Neural crest cell (in vitro differentiated cells): ENCODE results near the gene IGF2BP2. TPM values are rescaled to one million over a fixed set of nuclear protein-coding genes. Genes with fewer than 3 reads are reported as not detected.
"Not testable (repeated sequence)": the region's sequence is repeated elsewhere in the genome, so short reads cannot be mapped to it uniquely, and the experiment has no call there.

Experiments
- DNase-seq: peaks from one replicate; pipeline ENCODE4 v3.0.0; 2021; ENCODE audit warnings: low read depth, mixed read lengths, low spot score
- H3K27ac Mint-ChIP-seq: one replicate; pipeline ENCODE4 v1.8.0; 2021; ENCODE audit warnings: mild to moderate bottlenecking, mixed read lengths; ENCODE audit not compliant: unreplicated experiment
- H3K27me3 Mint-ChIP-seq: 2 replicates; pipeline ENCODE4 v1.8.0; 2021; ENCODE audit warnings: low read depth, mild to moderate bottlenecking, mixed read lengths
- H3K36me3 Mint-ChIP-seq: 2 replicates; pipeline ENCODE4 v1.8.0; 2021; ENCODE audit warnings: low read depth, mild to moderate bottlenecking, mixed read lengths
- H3K4me1 Mint-ChIP-seq: 2 replicates; pipeline ENCODE4 v1.8.0; 2021; ENCODE audit warnings: mixed read lengths
- H3K4me3 Mint-ChIP-seq: one replicate; pipeline ENCODE4 v1.8.0; 2021; ENCODE audit warnings: mild to moderate bottlenecking, mixed read lengths
- H3K9me3 Mint-ChIP-seq: 2 replicates; pipeline ENCODE4 v1.8.0; 2021; ENCODE audit warnings: mixed read lengths
- CTCF ChIP-seq: fragments of 200-600 bp; sonication (generic); conservative IDR thresholded peaks from 2 replicates; pipeline ENCODE4 v1.5.0; 2021; ENCODE audit warnings: antibody characterized with exemption, mild to moderate bottlenecking
- total RNA-seq: library from RNA; stranded (reverse); gene quantifications from 2 replicates; pipeline ENCODE4 v1.2.1, GENCODE V29; 2021

Gene IGF2BP2
- total RNA-seq, 1 donor from 2014 or later = 141 TPM

- H3K27ac Mint-ChIP-seq = no peak overlapping the region
- H3K4me3 Mint-ChIP-seq = no peak overlapping the region
- peaks cover 7% of the 10 kb centered on the region for H3K36me3 Mint-ChIP-seq
- TF ChIP-seq CTCF = no peak
- H3K4me1 Mint-ChIP-seq = no peaks in the 10 kb centered on the region
- peaks cover 3% of the 10 kb centered on the region for H3K9me3 Mint-ChIP-seq
- DNase-seq = no peak
- no peaks in the 10 kb centered on the region for H3K27me3 Mint-ChIP-seq
These were observed 32.4 kb upstream of the IGF2BP2 start for GRCh38 chr3:185857208-185857607.

- Mint-ChIP-seq H3K27me3 (no peaks in the 10 kb centered on the region), H3K27ac (no peak overlapping the region), H3K4me1 (no peaks in the 10 kb centered on the region), H3K36me3 (peaks cover 7% of the 10 kb centered on the region), H3K4me3 (no peak overlapping the region), H3K9me3 (peaks cover 3% of the 10 kb centered on the region)
- TF ChIP-seq CTCF = no peak
- no peak for DNase-seq
These were observed 31.8 kb upstream of the IGF2BP2 start for GRCh38 chr3:185856652-185857051.

GRCh38 chr3:185853771-185854170 is 28.9 kb upstream of the IGF2BP2 start:
- not testable (repeated sequence) for H3K9me3 Mint-ChIP-seq, H3K4me3 Mint-ChIP-seq, H3K36me3 Mint-ChIP-seq, H3K27me3 Mint-ChIP-seq, H3K27ac Mint-ChIP-seq, DNase-seq, H3K4me1 Mint-ChIP-seq

- H3K27ac Mint-ChIP-seq = no peak overlapping the region
- peaks cover 13% of the 10 kb centered on the region for H3K4me1 Mint-ChIP-seq
- peaks cover 7% of the 10 kb centered on the region for H3K36me3 Mint-ChIP-seq
- H3K27me3 Mint-ChIP-seq = no peaks in the 10 kb centered on the region
- DNase-seq = no peak
- no peak overlapping the region for H3K4me3 Mint-ChIP-seq
- no peak for TF ChIP-seq CTCF
- H3K9me3 Mint-ChIP-seq = peaks cover 3% of the 10 kb centered on the region
These were observed 27.8 kb upstream of the IGF2BP2 start for GRCh38 chr3:185852635-185853034.

- H3K27me3 Mint-ChIP-seq = no peaks in the 10 kb centered on the region
- peaks cover 17% of the 10 kb centered on the region for H3K4me1 Mint-ChIP-seq
- peaks cover 6% of the 10 kb centered on the region for H3K36me3 Mint-ChIP-seq
- no peak overlapping the region for H3K27ac Mint-ChIP-seq
- no peak for TF ChIP-seq CTCF
- no peak for DNase-seq
- peaks cover 5% of the 10 kb centered on the region for H3K9me3 Mint-ChIP-seq
- H3K4me3 Mint-ChIP-seq = no peak overlapping the region
These were observed 27.1 kb upstream of the IGF2BP2 start for GRCh38 chr3:185851959-185852358.

- no peak for DNase-seq
- no peak for TF ChIP-seq CTCF
- Mint-ChIP-seq H3K4me3 (no peak overlapping the region), H3K27me3 (no peaks in the 10 kb centered on the region), H3K4me1 (peaks cover 18% of the 10 kb centered on the region), H3K9me3 (peaks cover 4% of the 10 kb centered on the region), H3K36me3 (peaks cover 1% of the 10 kb centered on the region), H3K27ac (no peak overlapping the region)
These were observed 26.2 kb upstream of the IGF2BP2 start for GRCh38 chr3:185851046-185851445.
